Left lung (tissue), 10 donors: ENCODE measurements around the gene ELAVL1. TPM values are rescaled to one million over a fixed set of nuclear protein-coding genes. Genes with fewer than 3 reads are reported as not detected.

Experiments
- ATAC-seq: fragments of 200-7000 bp; cut with Tn5 transposase; one replicate; pipeline ENCODE4 v1.9.1; 2020; ENCODE audit warnings: moderate library complexity
- DNase-seq, 4 donors: peaks; one replicate each; pipeline ENCODE4 v3.0.0-alpha.2; 2013 to 2020
- H3K27ac ChIP-seq, 2 donors: fragments of 200-600 bp; sonication (generic) in 1 of 2; one replicate each; pipeline versions ENCODE4 v1.5.0 to v1.8.0; 2020 to 2021
- H3K27me3 ChIP-seq, 2 donors: fragments of 200-600 bp; sonication (generic) in 1 of 2; one replicate each; pipeline versions ENCODE4 v1.5.0 to v1.8.0; 2020 to 2021
- H3K36me3 ChIP-seq, 2 donors: fragments of 200-600 bp; sonication (generic) in 1 of 2; one replicate each; pipeline versions ENCODE4 v1.5.0 to v1.8.0; 2020 to 2021
- H3K4me1 ChIP-seq, 2 donors: fragments of 200-600 bp; one replicate each; pipeline ENCODE4 v1.8.0; 2021
- H3K4me3 ChIP-seq, 2 donors: fragments of 200-600 bp; sonication (generic) in 1 of 2; one replicate each; pipeline versions ENCODE4 v1.5.0 to v1.8.0; 2020 to 2021; ENCODE audit warnings: mild to moderate bottlenecking in 1 of 2
- H3K9me3 ChIP-seq, 2 donors: fragments of 200-600 bp; sonication (generic) in 1 of 2; one replicate each; pipeline versions ENCODE4 v1.5.0 to v1.8.0; 2020 to 2021
- intact Hi-C, 2 donors: fragments of 100-400 bp; cut with DNase I; formaldehyde crosslinking; loops; one replicate each; pipeline versions ENCODE4 v1.11.2 to v1.14.2; 2022
- polyA plus RNA-seq, 6 donors: library from polyadenylated mRNA; unstranded; fragments of 120-200 nt; gene quantifications; one replicate each; pipeline ENCODE4 v1.2.1, GENCODE V29; 2013; ENCODE audit not compliant: insufficient read length in 6 of 6
- total RNA-seq, 2 donors: library from RNA; stranded (reverse); fragmentation: NEBNext Ultra II Directional; extraction: Animal tissue kit (Norgen Biotek cat#: 25700); gene quantifications; one replicate each; pipeline ENCODE4 v1.2.1, GENCODE V29; 2021
- TF ChIP-seq, protein P1 (sequence below), 2 donors: fragments of 200-600 bp; sonication (generic) in 1 of 2; IDR thresholded peaks; one replicate each; pipeline versions ENCODE4 v1.5.0 to v1.8.0; 2021; ENCODE audit warnings: antibody characterized with exemption in 2 of 2
- donor health status: DM: no; HTN: yes; CAD: no.
- donor health status: DM: no; HTN: no; CAD: no.

ELAVL1 gene
- total and polyA plus RNA-seq, 8 donors: 64.3 to 76.0 (median 71.2) TPM

DNA sequence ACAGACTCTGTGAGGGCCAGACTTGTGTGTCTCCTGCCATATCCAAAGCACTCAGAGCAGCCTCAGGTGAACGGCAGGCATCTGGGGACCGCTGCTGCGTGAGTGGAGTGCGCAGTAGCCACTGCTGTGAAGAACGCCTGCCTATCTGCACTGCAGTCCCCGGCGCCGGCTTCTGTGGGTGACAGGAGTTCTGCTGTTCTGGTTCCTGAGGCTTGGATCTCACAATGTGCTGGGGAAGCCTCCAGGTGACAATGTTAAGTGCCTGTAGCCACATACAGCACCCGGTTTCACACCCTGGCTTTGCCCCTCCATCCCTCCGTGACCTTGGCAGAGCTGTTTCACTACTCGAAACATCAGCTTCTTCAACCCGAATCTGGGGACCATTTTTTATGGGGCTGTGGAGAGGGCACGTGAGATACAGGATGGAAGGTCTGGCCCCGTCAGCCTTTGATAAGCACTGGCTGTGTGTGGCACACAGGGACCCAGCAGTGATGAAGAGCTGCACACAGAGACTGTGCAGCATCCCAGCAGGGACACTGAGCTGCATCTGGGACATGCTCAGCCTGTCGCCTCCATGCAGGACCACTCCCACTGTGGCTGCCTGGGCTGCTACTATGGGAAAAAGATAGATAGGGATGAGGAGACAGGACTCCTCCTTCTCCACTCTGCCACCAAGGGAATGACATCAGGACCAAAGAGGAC, 28.3 kb downstream of the ELAVL1 start:
- no peaks in the 10 kb centered on the region for H3K4me1 ChIP-seq
- ATAC-seq: no peak
- peak in 1 of 4 donors; percentile 71 for DNase-seq
- H3K4me3 ChIP-seq: no peak overlapping the region
- TF ChIP-seq, protein P1, sequence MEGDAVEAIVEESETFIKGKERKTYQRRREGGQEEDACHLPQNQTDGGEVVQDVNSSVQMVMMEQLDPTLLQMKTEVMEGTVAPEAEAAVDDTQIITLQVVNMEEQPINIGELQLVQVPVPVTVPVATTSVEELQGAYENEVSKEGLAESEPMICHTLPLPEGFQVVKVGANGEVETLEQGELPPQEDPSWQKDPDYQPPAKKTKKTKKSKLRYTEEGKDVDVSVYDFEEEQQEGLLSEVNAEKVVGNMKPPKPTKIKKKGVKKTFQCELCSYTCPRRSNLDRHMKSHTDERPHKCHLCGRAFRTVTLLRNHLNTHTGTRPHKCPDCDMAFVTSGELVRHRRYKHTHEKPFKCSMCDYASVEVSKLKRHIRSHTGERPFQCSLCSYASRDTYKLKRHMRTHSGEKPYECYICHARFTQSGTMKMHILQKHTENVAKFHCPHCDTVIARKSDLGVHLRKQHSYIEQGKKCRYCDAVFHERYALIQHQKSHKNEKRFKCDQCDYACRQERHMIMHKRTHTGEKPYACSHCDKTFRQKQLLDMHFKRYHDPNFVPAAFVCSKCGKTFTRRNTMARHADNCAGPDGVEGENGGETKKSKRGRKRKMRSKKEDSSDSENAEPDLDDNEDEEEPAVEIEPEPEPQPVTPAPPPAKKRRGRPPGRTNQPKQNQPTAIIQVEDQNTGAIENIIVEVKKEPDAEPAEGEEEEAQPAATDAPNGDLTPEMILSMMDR (IDR thresholded peaks at IDR 0.05): no peak
- no peak overlapping the region for H3K27ac ChIP-seq
- H3K36me3 ChIP-seq: peaks cover 0 to 95% of the 10 kb centered on the region in 2 donors
- intact Hi-C loops: no loop called here
- H3K9me3 ChIP-seq: no peaks in the 10 kb centered on the region
- H3K27me3 ChIP-seq: no peaks in the 10 kb centered on the region

DNA sequence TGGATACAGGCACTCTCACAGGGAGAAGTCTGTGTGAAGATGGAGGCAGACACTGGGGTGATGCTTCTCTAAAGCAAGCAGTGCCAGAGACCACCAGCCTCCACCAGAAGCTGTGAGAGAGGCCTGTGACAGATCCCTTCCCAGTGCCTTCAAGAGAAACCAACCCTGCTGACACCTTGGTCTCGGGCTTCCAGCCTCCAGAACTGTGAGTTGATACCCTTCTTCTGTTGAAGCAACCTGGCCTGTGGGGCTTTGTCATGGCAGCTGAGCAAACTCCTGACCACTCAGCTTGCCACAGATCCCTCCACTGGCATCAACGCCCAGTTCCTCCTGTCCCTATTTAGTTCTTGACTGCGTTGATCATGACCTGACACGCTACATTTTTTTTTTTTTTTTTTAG, 29.0 kb downstream of the ELAVL1 start:
- H3K27me3 ChIP-seq: no peaks in the 10 kb centered on the region
- H3K4me1 ChIP-seq: no peaks in the 10 kb centered on the region
- ATAC-seq: no peak
- no peak overlapping the region for H3K27ac ChIP-seq
- no peaks in the 10 kb centered on the region for H3K9me3 ChIP-seq
- TF ChIP-seq, protein P1 (IDR thresholded peaks at IDR 0.05): no peak
- no peak for DNase-seq
- peaks cover 0 to 95% of the 10 kb centered on the region in 2 donors for H3K36me3 ChIP-seq
- intact Hi-C loops: no loop called here
- no peak overlapping the region for H3K4me3 ChIP-seq

DNA sequence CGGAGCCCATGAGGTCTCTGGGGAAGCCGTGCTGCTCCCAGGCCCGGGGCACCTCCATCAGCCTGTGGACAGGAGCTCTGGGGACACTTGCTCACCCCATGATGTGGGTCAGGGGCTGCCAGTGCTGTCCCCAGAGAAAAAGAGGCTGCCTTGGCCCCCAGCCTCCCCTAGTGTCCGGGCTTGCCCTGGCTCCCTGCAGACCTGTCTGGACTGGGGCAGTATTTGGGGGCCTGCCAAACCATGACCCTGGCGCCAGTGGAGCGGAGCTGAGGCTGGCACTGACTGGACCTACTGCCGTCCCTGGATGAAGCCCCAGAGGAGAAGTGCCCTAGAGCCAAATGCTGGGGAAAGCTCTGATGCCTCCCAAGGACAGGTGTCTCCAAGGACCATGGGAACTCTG, 30.4 kb downstream of the ELAVL1 start:
- H3K9me3 ChIP-seq: no peaks in the 10 kb centered on the region
- no peaks in the 10 kb centered on the region for H3K27me3 ChIP-seq
- TF ChIP-seq, protein P1 (IDR thresholded peaks at IDR 0.05): no peak
- H3K4me3 ChIP-seq: no peak overlapping the region
- peak in 1 of 4 donors; percentile 54 for DNase-seq
- H3K27ac ChIP-seq: no peak overlapping the region
- peaks cover 0 to 92% of the 10 kb centered on the region in 2 donors for H3K36me3 ChIP-seq
- no peaks in the 10 kb centered on the region for H3K4me1 ChIP-seq
- ATAC-seq: no peak
- intact Hi-C loops: no loop called here

DNA sequence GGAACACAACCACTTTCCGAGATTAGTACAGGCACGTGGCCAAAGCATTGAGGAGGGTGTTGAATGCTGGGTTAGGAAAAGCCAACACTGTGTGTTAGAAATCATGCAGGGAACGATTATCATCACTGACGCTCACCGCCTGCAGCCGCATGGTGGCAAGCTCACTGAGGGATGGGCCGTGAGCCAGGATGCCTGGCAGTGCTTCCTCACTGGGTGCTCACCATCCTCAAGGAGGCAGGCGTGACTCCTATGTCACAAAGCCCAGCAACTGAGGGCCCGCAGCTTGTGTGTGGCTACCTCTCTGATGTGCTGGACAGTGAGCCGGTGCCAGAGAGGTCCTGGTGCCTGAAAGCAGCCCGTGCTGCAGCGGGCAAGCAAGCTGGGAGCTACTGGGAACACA, 31.6 kb downstream of the ELAVL1 start:
- TF ChIP-seq, protein P1 (IDR thresholded peaks at IDR 0.05): no peak
- Histone ChIP-seq H3K4me3 (no peak overlapping the region), H3K9me3 (no peaks in the 10 kb centered on the region), H3K27ac (no peak overlapping the region), H3K27me3 (no peaks in the 10 kb centered on the region), H3K36me3 (peaks cover 0 to 89% of the 10 kb centered on the region in 2 donors), H3K4me1 (no peaks in the 10 kb centered on the region)
- intact Hi-C loops: no loop called here
- ATAC-seq (no peak), DNase-seq (peak in 1 of 4 donors; percentile 62)

DNA sequence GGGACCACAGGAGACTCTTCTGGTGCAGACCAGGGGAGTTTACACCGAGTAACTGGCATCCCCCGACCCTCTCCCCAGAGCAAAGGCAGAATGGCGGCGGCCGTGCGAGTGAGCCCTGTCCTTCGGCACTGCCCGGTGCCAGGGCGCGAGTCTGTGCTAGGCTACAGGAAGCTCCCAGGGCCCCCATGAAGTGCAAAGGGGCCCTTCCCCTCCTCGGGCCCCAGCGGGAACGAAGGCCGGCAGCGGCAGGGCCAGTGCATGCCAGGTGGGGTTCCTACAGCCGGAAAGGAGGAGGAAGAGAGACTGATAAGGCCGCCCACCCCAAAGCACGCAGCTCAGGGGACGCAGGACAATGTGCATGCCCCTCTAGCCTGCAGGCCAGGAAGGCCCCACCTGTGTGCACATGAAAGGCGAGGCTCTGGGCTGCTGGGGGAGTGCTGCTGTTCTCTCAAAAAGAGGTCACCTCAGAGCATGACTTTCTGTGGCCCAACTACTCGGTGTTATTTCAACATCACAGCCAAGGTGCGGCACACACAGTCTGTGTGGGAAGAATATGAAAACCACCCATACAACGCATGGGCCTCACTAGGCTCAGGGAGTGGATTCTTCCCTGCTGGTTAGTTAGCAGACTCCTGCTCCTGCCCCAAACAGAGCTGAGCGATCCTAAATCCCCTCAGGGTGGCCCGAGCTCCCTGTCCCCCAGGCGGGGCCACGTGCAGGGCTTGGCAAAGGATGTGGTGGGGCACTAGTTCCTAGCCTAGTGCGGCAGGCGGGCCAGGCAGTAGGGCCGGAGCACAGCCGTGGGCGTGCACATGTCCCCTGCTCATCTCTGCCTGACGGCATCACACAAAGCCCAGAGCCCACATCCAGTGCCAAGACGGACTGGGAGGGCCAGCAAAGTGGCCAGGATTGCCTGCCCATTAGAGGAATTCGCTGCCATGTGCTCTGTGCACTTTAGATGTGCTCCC, 33.6 kb downstream of the ELAVL1 start:
- TF ChIP-seq, protein P1 (IDR thresholded peaks at IDR 0.05): no peak
- DNase-seq (peak in 1 of 4 donors; percentile 79), ATAC-seq (no peak)
- intact Hi-C loops: no loop called here
- no peaks in the 10 kb centered on the region for H3K9me3 ChIP-seq
- H3K4me3 ChIP-seq: no peak overlapping the region
- H3K36me3 ChIP-seq: peaks cover 0 to 89% of the 10 kb centered on the region in 2 donors
- no peaks in the 10 kb centered on the region for H3K27me3 ChIP-seq
- H3K4me1 ChIP-seq: no peaks in the 10 kb centered on the region
- no peak overlapping the region for H3K27ac ChIP-seq
